ENCODE results near the gene PLD4.

DNA sequence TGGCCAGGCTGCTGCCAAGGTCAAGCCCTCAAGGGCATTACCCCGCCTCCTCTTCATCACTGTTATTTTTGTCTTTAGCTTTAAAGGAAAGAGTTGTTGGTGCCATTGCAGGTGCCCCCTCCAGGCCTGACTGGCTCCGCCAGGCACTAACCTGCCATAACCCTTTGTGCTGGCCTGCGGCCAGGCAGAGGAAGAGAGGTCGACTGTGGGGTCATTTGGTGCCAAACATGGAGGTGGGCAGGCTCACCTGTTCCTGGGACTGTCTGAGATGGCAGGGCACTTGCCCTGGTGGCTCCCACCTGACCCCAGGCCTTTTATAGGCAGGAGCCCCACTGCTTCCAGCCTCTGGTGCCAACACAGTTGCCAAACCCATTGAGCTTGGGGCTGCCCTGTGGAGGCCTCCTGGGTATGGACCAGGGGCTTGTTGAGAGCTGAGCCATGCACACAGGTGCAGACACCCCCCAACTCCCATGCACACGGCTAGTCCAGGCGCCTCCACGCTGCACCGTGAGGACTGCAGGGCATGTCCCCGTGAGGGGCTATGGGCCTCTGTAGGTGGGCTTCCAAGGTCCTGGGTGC is 29.4 kb upstream of the PLD4 start:
- TF ChIP-seq, protein P1, sequence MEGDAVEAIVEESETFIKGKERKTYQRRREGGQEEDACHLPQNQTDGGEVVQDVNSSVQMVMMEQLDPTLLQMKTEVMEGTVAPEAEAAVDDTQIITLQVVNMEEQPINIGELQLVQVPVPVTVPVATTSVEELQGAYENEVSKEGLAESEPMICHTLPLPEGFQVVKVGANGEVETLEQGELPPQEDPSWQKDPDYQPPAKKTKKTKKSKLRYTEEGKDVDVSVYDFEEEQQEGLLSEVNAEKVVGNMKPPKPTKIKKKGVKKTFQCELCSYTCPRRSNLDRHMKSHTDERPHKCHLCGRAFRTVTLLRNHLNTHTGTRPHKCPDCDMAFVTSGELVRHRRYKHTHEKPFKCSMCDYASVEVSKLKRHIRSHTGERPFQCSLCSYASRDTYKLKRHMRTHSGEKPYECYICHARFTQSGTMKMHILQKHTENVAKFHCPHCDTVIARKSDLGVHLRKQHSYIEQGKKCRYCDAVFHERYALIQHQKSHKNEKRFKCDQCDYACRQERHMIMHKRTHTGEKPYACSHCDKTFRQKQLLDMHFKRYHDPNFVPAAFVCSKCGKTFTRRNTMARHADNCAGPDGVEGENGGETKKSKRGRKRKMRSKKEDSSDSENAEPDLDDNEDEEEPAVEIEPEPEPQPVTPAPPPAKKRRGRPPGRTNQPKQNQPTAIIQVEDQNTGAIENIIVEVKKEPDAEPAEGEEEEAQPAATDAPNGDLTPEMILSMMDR (IDR thresholded peaks at IDR 0.05; ENCODE audit: poor library complexity) = no peak
- TF ChIP-seq EZH2 (IDR thresholded peaks at IDR 0.05; ENCODE audit: borderline replicate concordance) (no peak), EZH2phosphoT487 (IDR thresholded peaks at IDR 0.05; ENCODE audit: low read depth, severe bottlenecking, unreplicated experiment) (no peak)
